ENCODE data around the gene MEIS1. TPM values are rescaled to one million over a fixed set of nuclear protein-coding genes. Genes with fewer than 3 reads are reported as not detected.
A peak's percentile ranks its signal among the peaks of the same experiment; 100 is the strongest.
"Not testable (repeated sequence)": the region's sequence is repeated elsewhere in the genome, so short reads cannot be mapped to it uniquely, and the experiment has no call there.

MEIS1 gene
- total RNA-seq, 1 experiment from 2014 or later = 6.2 TPM

GRCh38 chr2:66478731-66479316, 43.9 kb downstream of the MEIS1 start:
- Histone ChIP-seq H3K36me3 (peaks cover 4% of the 10 kb centered on the region; the same call in 1 of the 2 replicates), H3K4me1 (replicated peaks) (peaks cover 7% of the 10 kb centered on the region), H3K27ac (no peak overlapping the region), H3K9me3 (replicated peaks) (no peaks in the 10 kb centered on the region), H3K27me3 (replicated peaks) (no peaks in the 10 kb centered on the region), H3K4me3 (no peak overlapping the region)
- DNase-seq (ENCODE audit: low read depth in 1 of 2, low spot score in 2 of 2) = no peak

- H3K4me1 ChIP-seq (replicated peaks) = peaks cover 7% of the 10 kb centered on the region
- no peaks in the 10 kb centered on the region for H3K27me3 ChIP-seq (replicated peaks)
- DNase-seq (ENCODE audit: low read depth in 1 of 2, low spot score in 2 of 2) = peak; percentile 65 to 73
- no peak overlapping the region for H3K4me3 ChIP-seq
- H3K27ac ChIP-seq = peak overlapping the region; percentile 50; the same call in 1 of the 2 replicates
- peaks cover 4% of the 10 kb centered on the region; the same call in 1 of the 2 replicates for H3K36me3 ChIP-seq
- H3K9me3 ChIP-seq (replicated peaks) = no peaks in the 10 kb centered on the region
These were observed 46.2 kb downstream of the MEIS1 start for GRCh38 chr2:66481100-66481549.

- not testable (repeated sequence) for H3K27ac ChIP-seq; H3K9me3 ChIP-seq (replicated peaks); H3K4me1 ChIP-seq (replicated peaks); H3K27me3 ChIP-seq (replicated peaks); DNase-seq (ENCODE audit: low read depth in 1 of 2, low spot score in 2 of 2); H3K36me3 ChIP-seq; H3K4me3 ChIP-seq
These were observed 50.3 kb downstream of the MEIS1 start for GRCh38 chr2:66485252-66485651.

- Histone ChIP-seq H3K27ac (no peak overlapping the region), H3K27me3 (replicated peaks) (no peaks in the 10 kb centered on the region), H3K36me3 (no peaks in the 10 kb centered on the region), H3K4me3 (no peak overlapping the region), H3K4me1 (replicated peaks) (peaks cover 12% of the 10 kb centered on the region), H3K9me3 (replicated peaks) (no peaks in the 10 kb centered on the region)
- no peak for DNase-seq (ENCODE audit: low read depth in 1 of 2, low spot score in 2 of 2)
These were observed 54.0 kb downstream of the MEIS1 start for GRCh38 chr2:66488946-66489345.

- Histone ChIP-seq H3K27ac (no peak overlapping the region), H3K4me1 (replicated peaks) (peaks cover 12% of the 10 kb centered on the region), H3K9me3 (replicated peaks) (no peaks in the 10 kb centered on the region), H3K4me3 (no peak overlapping the region), H3K27me3 (replicated peaks) (no peaks in the 10 kb centered on the region), H3K36me3 (no peaks in the 10 kb centered on the region)
- DNase-seq (ENCODE audit: low read depth in 1 of 2, low spot score in 2 of 2) = no peak
These were observed 54.5 kb downstream of the MEIS1 start for GRCh38 chr2:66489436-66489835.

- peaks cover 13% of the 10 kb centered on the region for H3K4me1 ChIP-seq (replicated peaks)
- peak in 1 of 2 experiments; percentile 23 for DNase-seq (ENCODE audit: low read depth in 1 of 2, low spot score in 2 of 2)
- H3K4me3 ChIP-seq = no peak overlapping the region
- H3K27ac ChIP-seq = no peak overlapping the region
- H3K9me3 ChIP-seq (replicated peaks) = no peaks in the 10 kb centered on the region
- no peaks in the 10 kb centered on the region for H3K36me3 ChIP-seq
- H3K27me3 ChIP-seq (replicated peaks) = no peaks in the 10 kb centered on the region
These were observed 55.7 kb downstream of the MEIS1 start for GRCh38 chr2:66490588-66491001.

- no peak overlapping the region for H3K27ac ChIP-seq
- H3K27me3 ChIP-seq (replicated peaks) = no peaks in the 10 kb centered on the region
- H3K4me1 ChIP-seq (replicated peaks) = peaks cover 27% of the 10 kb centered on the region
- no peaks in the 10 kb centered on the region for H3K36me3 ChIP-seq
- H3K4me3 ChIP-seq = no peak overlapping the region
- H3K9me3 ChIP-seq (replicated peaks) = no peaks in the 10 kb centered on the region
- DNase-seq (ENCODE audit: low read depth in 1 of 2, low spot score in 2 of 2) = no peak
These were observed 59.8 kb downstream of the MEIS1 start for GRCh38 chr2:66494708-66495107.

- H3K4me3 ChIP-seq = no peak overlapping the region
- DNase-seq (ENCODE audit: low read depth in 1 of 2, low spot score in 2 of 2) = peak; percentile 52 to 53
These were observed 61.1 kb downstream of the MEIS1 start for GRCh38 chr2:66495788-66496640.

GRCh38 chr2:66496670-66497420, 61.9 kb downstream of the MEIS1 start:
- Histone ChIP-seq H3K4me3 (no peak overlapping the region), H3K27ac (no peak overlapping the region), H3K9me3 (replicated peaks) (no peaks in the 10 kb centered on the region), H3K4me1 (replicated peaks) (peaks cover 15% of the 10 kb centered on the region), H3K36me3 (no peaks in the 10 kb centered on the region), H3K27me3 (replicated peaks) (no peaks in the 10 kb centered on the region)
- no peak for DNase-seq (ENCODE audit: low read depth in 1 of 2, low spot score in 2 of 2)

More at GRCh38 chr2:66495788-66496640, 61.1 kb downstream of the MEIS1 start:
- H3K27me3 ChIP-seq (replicated peaks) = no peaks in the 10 kb centered on the region
- H3K36me3 ChIP-seq = no peaks in the 10 kb centered on the region
- no peaks in the 10 kb centered on the region for H3K9me3 ChIP-seq (replicated peaks)
- H3K27ac ChIP-seq = no peak overlapping the region
- peaks cover 18% of the 10 kb centered on the region for H3K4me1 ChIP-seq (replicated peaks)

- no peak for DNase-seq (ENCODE audit: low read depth in 1 of 2, low spot score in 2 of 2)
- Histone ChIP-seq H3K4me1 (replicated peaks) (peaks cover 15% of the 10 kb centered on the region), H3K9me3 (replicated peaks) (no peaks in the 10 kb centered on the region), H3K4me3 (no peak overlapping the region), H3K27ac (no peak overlapping the region), H3K36me3 (no peaks in the 10 kb centered on the region), H3K27me3 (replicated peaks) (no peaks in the 10 kb centered on the region)
These were observed 62.7 kb downstream of the MEIS1 start for GRCh38 chr2:66497431-66498288.

GRCh38 chr2:66498289-66498975, 63.5 kb downstream of the MEIS1 start:
- Histone ChIP-seq H3K4me3 (no peak overlapping the region), H3K36me3 (no peaks in the 10 kb centered on the region), H3K4me1 (replicated peaks) (peaks cover 15% of the 10 kb centered on the region), H3K27ac (no peak overlapping the region), H3K27me3 (replicated peaks) (no peaks in the 10 kb centered on the region), H3K9me3 (replicated peaks) (no peaks in the 10 kb centered on the region)
- no peak for DNase-seq (ENCODE audit: low read depth in 1 of 2, low spot score in 2 of 2)

GRCh38 chr2:66501267-66501666, 66.3 kb downstream of the MEIS1 start:
- H3K27me3 ChIP-seq (replicated peaks) = no peaks in the 10 kb centered on the region
- no peak overlapping the region for H3K4me3 ChIP-seq
- H3K9me3 ChIP-seq (replicated peaks) = no peaks in the 10 kb centered on the region
- no peak for DNase-seq (ENCODE audit: low read depth in 1 of 2, low spot score in 2 of 2)
- no peaks in the 10 kb centered on the region for H3K36me3 ChIP-seq
- H3K4me1 ChIP-seq (replicated peaks) = peaks cover 7% of the 10 kb centered on the region
- no peak overlapping the region for H3K27ac ChIP-seq

GRCh38 chr2:66506265-66506664, 71.3 kb downstream of the MEIS1 start:
- H3K9me3 ChIP-seq (replicated peaks) = no peaks in the 10 kb centered on the region

More at GRCh38 chr2:66506265-66506664, 71.3 kb downstream of the MEIS1 start:
- Histone ChIP-seq H3K27ac (no peak overlapping the region), H3K4me1 (replicated peaks) (peaks cover 19% of the 10 kb centered on the region), H3K36me3 (no peaks in the 10 kb centered on the region), H3K27me3 (replicated peaks) (no peaks in the 10 kb centered on the region), H3K4me3 (no peak overlapping the region)
- no peak for DNase-seq (ENCODE audit: low read depth in 1 of 2, low spot score in 2 of 2)

Measured in SJSA1 (cell line).